ENCODE data around the gene SH3BP2.

GRCh38 chr4:2850966-2851798 is 58.3 kb downstream of the SH3BP2 start:
- no peak for TF ChIP-seq CTCF (IDR thresholded peaks at IDR 0.05)
- TF ChIP-seq POLR2A (IDR thresholded peaks at IDR 0.05), result no peak
